DMS 273 treated with DMSO at 0.1 percent for 48 hours (cell line): ENCODE measurements around the gene DNASE1L2.

Experiments used
- DNase-seq: peaks from one replicate; lab custom pipeline; 2025; lab: John Stamatoyannopoulos, UW

DNASE1L2 gene

GRCh38 chr16:2223942-2224486 lies 12.2 kb upstream of the DNASE1L2 start:
- DNase-seq, result no peak

- DNase-seq, result no peak
Observed at GRCh38 chr16:2226245-2226793, 9.9 kb upstream of the DNASE1L2 start.

GRCh38 chr16:2226918-2227317 lies 9.3 kb upstream of the DNASE1L2 start:
- no peak for DNase-seq

- DNase-seq, result no peak
Observed at GRCh38 chr16:2228161-2228824, 8.0 kb upstream of the DNASE1L2 start.

GRCh38 chr16:2229091-2229490 lies 7.2 kb upstream of the DNASE1L2 start:
- DNase-seq, result no peak

- DNase-seq, result no peak
Observed at GRCh38 chr16:2229632-2230250, 6.5 kb upstream of the DNASE1L2 start.

- DNase-seq, result no peak
Observed at GRCh38 chr16:2230376-2230775, 5.9 kb upstream of the DNASE1L2 start.

GRCh38 chr16:2231016-2231931 lies 5.0 kb upstream of the DNASE1L2 start:
- DNase-seq, result no peak

GRCh38 chr16:2232094-2232990 lies 3.9 kb upstream of the DNASE1L2 start:
- DNase-seq, result no peak

- no peak for DNase-seq
Observed at GRCh38 chr16:2233046-2233775, 3.0 kb upstream of the DNASE1L2 start.

GRCh38 chr16:2233872-2234812 lies 2.1 kb upstream of the DNASE1L2 start:
- no peak for DNase-seq

GRCh38 chr16:2234813-2235170 lies 1.5 kb upstream of the DNASE1L2 start:
- DNase-seq, result no peak

GRCh38 chr16:2235234-2235651 lies 1.0 kb upstream of the DNASE1L2 start:
- DNase-seq, result no peak

- DNase-seq, result no peak
Observed at GRCh38 chr16:2235695-2236336, 428 bp upstream of the DNASE1L2 start.

- DNase-seq, result no peak
Observed at GRCh38 chr16:2237102-2237482, 848 bp downstream of the DNASE1L2 start.

- DNase-seq, result no peak
Observed at GRCh38 chr16:2237493-2238149, 1.4 kb downstream of the DNASE1L2 start.

GRCh38 chr16:2238150-2238837 lies 2.0 kb downstream of the DNASE1L2 start:
- no peak for DNase-seq
